Activated T-cell treated with anti-CD3 and anti-CD28 coated beads, Interleukin-2, amount 50 U/mL, for 48 hours (primary cell): Measurements from ENCODE around the gene GOLGA3.
"Not testable (repeated sequence)": the region's sequence is repeated elsewhere in the genome, so short reads cannot be mapped to it uniquely, and the experiment has no call there.

Source experiments
- DNase-seq, 2 experiments: peaks; one replicate each; pipeline ENCODE4 v3.0.0-alpha.2; 2020

GOLGA3 gene

DNA sequence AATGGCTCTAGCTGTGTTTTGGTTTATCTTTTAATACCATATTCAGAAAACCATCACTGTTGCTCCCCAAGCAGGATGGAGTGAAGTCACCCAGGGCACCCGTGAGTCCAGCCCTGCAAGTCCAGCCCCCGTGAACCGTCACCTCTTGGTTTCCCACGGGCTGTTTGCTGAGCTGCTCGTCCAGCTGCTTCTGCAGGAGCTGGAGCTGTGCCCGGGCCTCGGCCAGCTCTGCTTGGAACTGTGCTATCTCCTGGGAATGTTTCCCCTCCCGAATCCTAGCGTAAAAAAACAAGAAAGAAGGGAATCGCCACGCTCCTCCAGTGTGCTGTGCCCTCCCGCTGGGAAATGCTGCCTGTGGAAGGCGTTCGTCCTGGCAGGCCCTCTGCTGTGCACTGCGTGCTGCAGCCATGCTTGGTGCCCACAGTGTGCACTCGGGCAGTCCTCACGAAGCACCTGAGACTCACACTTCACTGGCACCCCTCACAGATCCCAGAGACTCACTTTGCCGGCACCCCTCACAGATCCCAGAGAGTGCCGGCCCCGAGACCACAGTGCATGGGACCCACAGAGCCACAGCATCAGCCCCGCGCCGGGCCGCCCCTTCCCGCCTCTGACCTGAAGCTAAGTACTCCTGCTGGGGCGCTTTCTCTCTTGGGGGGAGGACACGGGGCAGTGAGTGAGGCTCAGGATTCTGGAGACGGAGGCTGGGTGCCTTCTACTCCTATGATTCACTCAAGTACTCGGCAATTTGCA lies 51.7 kb downstream of the GOLGA3 start:
- DNase-seq = no peak

DNA sequence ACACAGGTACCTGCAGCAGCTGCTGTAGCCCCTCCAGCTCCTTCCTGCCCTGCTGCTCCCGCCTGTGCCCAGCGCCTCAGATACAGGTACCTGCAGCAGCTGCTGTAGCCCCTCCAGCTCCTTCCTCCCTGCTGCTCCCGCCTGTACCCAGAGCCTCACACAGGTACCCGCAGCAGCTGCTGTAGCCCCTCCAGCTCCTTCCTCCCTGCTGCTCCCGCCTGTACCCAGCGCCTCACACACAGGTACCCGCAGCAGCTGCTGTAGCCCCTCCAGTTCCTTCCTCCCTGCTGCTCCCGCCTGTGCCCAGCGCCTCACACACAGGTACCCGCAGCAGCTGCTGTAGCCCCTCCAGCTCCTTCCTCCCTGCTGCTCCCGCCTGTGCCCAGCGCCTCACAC lies 52.4 kb downstream of the GOLGA3 start:
- not testable (repeated sequence) for DNase-seq

DNA sequence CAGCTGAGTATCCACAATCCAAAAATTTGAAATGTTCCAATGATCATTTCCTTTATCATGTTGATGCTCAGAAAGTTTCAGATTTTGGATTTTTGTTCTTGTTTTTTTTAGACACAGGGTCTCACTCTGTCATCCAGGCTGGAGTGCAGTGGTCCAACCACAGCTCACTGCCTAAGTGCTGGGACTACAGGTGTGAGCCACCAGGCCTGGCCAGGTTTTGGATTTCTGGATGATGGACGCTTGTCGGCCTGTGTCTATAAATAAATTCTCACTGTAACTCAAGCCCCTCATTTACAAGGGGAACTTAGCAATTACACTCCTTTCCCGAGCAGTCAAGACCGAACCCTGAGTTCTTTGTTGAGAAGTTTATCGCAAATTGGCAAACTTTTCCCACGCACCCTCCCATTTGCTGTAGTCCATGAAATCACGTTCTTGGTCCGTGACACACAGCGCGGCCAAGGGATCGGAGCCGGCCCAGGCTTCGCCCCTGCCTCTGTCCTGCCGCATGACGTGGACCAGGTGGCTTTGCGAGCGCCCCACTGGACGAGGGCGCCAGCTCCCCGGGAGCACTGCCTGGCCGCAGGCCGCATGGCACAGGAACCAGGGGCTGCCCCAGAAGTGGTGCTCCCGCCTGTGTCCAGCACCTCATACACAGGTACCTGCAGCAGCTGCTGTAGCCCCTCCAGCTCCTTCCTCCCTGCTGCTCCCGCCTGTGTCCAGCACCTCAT lies 53.0 kb downstream of the GOLGA3 start:
- DNase-seq = no peak

DNA sequence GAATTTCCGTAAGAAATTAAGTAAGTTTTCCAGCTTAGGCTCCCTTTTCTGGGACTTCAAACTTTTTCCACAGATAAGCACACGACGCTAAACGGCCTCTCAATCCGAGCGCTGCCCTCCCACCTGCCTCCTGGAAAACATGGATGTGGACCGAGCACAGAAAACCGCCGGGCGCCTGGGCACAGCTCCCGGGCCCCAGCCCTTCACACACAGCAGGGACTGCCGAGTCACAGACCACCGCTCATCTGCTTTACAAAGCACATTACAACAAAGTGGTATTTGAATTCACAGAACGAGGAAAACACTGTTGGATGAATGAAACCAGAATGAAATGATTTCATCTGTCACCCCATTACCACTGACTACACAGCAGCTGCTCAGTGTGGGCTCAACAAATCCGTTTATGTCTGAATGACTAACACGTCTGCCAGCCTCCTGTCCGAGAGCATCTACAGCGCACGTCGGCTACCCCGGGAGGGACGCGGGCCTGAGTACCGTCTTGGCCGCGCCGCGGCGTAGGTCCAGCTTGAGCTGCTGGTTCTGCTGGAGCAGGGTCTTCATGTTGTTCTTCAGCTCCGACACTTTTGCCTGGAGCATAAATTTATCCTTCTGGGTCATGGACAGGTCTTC lies 53.9 kb downstream of the GOLGA3 start:
- DNase-seq = no peak

DNA sequence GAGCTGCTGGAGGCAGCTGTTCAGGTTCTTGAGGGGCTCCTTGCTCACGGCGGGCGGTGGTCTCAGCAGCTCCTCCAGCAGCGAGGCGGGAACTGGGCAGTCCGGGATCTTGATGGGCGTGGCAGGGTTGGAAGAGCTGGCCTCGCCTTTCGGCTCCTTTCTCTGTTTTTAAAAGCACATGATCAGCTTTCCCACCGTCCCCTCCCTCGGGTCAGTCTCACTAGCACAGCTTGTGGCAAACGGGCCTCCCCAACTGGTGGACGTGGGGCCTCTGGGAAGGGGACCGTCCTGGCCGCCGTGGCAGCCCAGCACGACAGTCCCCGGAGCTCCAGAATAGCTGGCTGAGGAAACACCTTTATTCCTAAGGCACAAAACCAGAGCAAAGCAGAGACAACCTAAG lies 54.5 kb downstream of the GOLGA3 start:
- DNase-seq = no peak

DNA sequence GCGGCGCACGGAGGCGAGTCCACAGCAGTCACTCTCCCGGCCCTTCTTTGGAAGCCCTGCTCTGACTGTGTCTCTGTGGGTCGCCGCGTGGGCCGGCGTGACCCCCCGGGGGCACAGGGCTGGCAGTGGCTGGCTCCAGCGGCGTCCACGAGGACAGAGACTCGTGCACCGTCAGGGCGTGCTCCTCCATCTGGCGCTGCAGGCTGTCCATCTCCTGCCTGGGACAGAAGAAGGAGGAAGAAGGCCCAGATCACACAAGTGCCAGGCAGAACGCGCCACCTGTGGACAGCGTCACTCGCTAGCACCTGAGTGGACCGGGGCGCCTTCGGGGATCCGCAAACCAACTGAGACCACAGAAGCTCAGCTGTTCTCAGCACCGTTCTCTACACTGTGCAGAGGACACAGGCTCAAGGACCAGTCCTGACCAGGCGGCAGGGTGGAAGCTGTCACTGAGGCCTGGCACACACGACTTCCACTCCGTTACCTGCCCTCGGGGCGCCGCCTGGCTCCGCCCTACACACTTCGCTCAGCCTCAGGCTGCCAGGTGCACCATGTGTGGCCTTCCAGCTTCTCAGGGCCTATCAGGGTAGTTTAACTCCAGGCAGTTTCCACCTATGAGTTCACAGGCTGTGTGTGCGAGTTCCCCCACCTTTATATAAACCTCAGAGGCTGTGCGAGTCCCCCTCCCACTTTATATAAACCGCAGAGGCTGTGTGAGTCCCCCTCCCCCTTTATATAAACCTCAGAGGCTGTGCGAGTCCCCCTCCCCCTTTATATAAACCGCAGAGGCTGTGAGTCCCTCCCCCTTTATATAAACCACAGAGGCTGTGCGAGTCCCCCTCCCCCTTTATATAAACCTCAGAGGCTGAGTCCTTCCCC lies 55.4 kb downstream of the GOLGA3 start:
- DNase-seq = no peak

DNA sequence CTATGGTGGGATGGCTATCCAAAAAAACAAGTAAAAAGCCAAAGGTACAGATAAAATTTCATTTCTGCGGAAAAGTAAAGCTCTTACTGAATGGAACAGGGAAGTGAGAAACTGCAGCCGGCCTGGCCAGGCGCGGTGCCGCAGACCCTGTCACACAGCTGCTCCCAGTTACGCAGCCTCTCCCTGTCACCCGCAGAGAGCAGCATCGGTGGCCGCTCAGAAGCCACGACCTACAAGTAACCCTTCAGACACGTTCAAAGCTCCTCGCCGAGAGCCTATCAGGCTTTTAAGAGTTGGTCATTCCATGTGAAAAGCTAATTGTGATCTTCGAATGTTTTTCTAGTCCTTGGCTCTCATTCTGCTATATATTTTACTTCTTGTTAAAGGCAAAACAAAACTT lies 56.1 kb downstream of the GOLGA3 start:
- no peak for DNase-seq

DNA sequence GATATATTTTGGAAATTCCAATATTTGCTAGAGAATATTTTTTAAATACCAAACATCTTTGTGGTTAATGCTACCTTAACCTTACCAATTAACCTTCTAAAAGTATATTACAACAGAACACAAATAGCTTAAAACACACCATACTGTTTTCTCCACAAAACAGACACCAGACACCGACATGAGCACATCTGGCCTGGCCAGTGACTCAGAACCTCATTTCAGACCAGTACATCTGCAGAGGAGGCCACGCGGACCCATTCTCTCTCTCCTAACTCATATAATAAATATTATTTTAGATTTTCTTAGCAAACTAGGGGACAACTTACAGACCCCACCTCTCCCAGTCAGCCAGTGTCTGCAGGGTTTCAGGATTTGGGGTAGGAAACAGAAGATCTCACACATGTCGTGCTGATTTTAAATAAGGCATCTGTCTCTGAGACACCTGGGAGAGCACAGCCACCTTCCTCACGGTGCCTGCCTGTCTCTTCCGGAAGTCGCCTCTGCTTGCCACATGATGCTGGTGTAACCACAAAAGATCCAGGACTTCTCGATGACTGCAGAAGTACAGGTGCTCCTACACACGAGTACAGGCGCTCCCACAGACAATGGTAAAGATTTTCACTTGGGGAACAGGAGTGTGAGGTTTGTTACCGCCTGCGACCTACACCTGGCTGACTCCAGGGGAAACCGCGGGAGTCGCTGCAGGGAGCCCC lies 57.4 kb downstream of the GOLGA3 start:
- peak; percentile 39 to 53 for DNase-seq

DNA sequence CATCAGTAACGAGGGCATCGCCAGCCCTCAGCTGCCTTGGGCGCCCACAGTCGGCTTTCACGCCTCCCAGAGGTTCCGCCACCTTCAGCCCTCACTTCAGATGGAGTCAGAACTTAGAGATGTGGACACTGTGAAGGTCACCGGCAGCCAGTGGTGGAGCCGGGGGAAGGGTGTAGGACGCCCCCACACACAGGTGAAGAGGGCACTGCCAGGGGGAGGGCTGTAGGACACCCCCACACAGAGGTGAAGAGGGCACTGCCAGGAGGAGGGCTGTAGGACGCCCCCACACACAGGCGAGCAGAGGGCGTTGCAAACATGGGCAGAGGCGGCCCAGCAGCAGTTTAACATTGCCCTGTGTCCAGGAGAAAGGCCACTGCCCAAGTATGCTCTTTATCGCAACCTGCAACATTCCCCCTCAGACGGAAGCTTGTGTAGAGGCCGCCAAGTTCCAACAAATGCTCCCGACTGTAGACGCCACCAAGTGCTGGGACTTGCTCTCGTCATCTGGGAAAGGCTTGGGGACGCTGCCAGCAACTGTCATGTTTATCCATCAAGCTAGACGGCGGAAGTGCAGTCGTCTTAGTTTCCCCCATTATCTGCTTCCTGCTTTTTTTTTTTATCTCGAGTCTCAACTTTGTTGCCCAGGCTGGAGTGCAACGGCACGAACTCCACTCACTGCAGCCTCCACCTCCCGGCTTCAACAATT lies 62.1 kb downstream of the GOLGA3 start:
- DNase-seq = no peak

DNA sequence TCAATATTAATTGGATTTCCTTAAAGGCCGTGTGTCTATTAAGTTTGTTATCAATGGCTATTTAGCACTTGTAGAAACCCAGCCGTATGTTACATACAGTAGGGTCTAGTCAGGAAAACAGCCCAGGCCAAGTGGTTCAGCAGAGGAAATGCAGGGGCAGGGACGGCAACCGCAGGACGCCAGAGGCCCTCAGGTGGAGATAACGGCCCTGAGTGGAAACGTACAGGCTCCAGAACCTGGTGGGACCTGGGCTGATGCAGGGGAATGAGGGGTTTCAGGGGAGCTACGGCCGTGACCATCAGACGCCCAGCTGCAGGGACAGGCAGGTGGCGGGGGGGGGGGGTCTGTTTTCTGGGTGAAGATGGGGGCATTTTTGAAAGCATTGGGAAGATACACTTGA lies 63.3 kb downstream of the GOLGA3 start:
- DNase-seq = no peak

DNA sequence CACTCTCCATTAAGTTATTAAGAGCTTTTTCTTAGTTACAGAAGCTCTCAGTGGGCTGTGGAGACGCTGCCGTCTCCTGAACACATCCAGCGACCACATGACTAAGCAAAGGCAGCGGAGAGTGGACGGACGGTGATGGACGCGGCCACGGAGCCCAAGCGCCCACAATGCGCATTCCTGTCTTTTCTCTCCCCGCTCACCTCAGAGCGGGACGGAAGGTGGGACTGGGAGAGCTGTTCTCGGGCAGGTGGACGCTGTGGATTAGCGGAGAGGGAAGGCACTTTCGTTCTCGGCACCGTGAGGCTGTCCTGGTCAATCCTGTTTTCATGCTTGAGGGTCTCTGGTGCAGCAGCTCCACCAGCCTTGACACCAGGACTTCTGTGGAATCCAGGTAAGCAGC lies 64.4 kb downstream of the GOLGA3 start:
- DNase-seq = no peak

DNA sequence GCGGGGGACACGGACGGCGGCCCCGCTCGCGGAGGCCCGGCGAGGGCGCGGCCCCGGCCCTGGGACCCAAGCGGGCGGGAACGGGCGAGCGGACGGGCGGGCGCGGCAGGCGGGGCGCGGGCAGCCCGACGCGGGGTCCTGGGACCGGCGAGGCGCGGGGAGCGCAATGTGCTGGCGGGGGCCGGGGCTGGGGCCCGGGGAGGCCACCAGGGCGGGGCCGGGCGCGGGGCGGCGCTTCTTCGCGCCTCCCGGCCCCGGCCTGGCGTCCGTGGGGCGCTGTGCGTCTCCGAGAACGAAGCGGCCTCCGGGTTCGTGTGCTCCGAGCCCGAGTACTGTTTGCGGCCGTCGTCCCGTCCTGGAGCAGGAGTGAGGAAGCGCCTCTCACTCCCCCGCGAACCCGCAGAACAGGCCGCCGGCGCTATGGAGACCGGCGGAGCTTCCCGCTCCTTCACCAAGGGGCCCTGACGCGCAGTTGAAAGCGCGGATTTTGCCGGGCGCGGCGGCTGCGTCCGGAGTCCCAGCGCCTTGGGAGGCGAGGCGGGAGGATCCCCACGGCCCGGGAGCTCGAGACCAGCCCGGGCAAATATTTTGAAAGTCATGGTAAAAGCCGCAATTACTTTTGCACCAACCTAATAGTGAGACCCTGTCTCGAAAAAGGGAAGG lies 66.6 kb downstream of the GOLGA3 start:
- DNase-seq = peak; percentile 83 to 88

DNA sequence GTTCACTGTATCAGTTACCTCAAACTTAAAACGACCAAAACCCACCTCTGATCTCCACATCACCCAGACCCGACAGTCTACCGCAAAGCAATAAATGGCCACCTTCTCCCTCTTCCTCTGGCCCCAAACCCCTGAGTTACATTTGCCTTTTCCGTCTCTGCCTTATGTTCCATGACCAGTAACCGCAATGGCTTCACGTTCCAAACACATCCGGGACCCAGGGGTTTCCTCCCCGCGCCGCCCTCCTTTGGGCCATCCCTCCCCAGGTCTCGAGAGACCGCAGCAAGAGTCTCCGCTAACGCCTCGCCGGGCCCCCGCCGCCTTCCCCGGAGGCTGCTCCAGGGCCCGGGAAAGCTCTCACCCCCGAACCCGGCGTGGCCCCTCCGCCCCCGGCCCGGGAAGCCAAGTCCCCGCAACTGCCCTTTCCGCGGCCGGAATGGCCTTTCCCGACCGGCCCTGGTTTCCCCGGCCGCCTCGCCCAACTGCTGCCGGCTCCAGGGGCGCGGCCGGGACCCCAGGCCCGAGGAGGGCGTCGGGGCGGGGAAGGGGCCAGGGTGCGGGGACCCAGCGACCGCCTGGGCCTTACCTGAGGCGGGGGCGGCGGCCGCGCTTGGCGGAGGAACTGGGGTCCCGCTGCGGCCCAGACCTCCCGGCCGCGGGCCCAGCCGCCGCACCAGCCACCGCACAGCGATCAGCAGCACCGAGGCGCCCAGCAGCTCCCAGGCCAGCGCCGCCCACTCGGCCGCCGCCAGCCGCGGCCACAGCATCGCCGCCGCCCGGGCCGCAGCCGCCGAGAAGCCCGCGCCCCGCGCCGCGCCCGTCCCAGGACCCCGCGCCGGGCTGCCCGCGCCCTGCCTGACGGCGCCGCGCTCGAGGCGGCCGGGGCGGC lies 67.4 kb downstream of the GOLGA3 start, which contains the start of gene ANKLE2:
TSS of gene ANKLE2 (minus strand) at position 801 of the 889 bp plus-strand sequence. CDS start at position 767, 34 bp downstream.
- peak; percentile 82 to 84 for DNase-seq

DNA sequence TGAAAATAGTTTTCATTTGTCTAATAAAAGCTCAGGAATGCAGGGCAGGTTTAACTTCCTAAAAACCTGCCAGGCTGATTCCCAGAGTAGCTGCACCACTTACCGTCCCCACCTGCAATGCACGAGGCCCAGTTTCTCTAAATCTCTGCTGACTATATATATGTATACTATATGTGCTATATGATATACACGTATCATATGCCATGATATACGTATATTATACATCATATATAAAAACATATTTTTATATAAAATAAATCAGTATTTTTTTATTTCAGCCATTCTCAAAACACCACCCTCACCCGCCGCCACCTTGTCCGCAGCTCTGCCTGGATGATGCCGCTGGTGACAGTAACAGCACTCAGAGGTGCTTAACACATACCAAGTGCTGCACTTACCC lies 69.3 kb downstream of the GOLGA3 start:
- DNase-seq = no peak

DNA sequence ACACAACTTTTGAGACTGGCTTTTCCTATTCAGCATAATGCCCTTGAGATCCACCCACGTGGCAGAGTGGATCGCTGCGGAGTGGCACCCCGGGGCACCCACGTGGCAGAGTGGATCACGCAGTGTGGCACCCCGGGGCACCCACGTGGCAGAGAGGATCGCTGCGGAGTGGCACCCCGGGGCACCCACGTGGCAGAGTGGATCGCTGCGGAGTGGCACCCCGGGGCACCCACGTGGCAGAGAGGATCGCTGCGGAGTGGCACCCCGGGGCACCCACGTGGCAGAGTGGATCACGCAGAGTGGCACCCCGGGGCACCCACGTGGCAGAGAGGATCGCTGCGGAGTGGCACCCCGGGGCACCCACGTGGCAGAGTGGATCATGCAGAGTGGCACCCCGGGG lies 69.8 kb downstream of the GOLGA3 start:
- DNase-seq = not testable (repeated sequence)

DNA sequence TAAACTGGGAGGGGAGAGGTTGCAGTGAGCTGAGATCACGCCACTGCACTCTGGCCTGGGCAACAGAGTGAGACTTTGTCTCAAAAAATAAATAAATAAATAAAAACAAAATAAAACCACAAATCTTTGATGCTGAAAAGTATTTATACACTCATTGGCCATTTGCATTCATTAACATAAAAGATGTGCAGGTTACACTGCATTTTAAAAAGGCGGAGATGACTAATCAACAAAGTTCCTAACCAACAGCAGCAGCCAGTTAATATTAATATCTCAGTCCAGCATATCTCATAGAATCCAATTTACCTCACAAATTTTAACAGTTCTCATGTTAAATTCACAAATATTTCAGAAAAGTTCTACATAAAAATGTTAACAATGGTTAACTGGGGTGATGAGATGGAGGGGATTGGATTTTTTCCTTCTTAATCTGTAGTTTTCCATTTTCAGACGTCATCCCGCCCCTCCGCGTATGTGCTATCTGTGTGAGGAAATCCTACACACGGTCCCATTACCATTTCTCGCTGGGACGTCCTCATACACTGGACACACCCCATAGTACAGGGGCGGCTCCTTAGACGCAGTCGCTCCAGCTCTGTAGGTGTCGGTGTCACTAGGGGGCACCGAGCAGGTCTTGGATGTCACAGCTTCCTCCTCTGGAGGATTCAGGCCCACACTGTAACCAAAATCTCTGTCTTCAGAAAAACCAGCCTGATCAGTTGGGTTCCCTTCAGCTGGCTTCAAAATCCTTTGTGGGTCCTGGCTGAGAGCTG lies 74.3 kb downstream of the GOLGA3 start:
- no peak for DNase-seq

DNA sequence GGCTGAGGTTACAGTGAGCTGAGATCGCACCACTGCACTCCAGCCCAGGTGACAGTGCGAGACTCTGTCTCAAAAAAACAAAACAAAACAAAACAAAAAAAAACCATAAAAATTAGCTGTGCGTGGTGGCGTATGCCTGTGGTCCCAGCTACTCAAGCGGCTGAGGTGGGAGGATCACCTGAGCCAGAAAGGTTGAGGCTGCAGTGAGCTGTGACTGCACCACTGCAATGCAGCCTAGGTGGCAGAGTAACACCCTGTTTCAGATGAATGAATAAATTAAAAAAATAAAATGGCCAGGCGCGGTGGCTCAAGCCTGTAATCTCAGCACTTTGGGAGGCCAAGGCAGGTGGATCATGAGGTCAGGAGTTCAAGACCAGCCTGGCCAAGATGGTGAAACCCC lies 75.0 kb downstream of the GOLGA3 start:
- not testable (repeated sequence) for DNase-seq

DNA sequence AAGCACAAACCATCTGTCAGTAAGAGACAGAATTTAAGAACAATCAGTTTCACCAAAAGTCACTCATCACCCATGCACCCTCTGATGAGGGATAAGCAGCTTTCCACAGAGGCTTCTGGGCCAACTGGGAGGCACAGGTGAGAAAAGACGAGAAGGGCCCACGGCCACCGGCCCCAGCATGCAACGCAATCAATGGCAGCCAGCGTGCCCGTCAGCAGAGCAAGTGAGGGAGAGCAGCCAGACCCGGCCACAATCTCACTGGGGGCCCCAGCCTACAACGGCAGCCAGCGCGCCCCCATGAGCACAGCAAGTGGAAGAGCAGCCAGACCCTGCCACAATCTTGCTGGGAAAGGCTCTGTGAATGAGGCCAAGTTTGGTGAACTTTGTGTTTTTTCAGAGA lies 80.3 kb downstream of the GOLGA3 start:
- DNase-seq = no peak

DNA sequence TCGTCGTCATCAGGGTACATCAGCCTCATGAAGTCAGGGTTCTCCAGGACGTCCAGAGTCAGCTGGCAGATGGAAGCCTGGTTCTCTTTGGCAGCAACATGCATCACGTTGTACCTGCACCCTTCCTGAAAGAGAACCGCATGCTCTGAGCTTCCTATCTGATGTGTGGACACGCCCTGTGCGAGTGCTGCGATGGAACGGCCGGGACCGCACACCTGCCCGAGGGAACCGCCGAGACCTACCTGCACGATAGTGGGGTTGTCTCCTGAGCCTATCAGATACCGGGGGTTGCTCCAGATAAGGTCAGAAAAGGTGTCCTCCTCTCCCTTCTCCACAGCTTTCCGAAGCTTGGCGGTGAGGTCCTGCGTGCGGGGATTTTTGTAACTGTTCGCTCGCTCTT lies 80.8 kb downstream of the GOLGA3 start:
- DNase-seq = no peak
